Smooth muscle cell (in vitro differentiated cells): Measurements from ENCODE around the gene SGCA. TPM values are rescaled to one million over a fixed set of nuclear protein-coding genes. Genes with fewer than 3 reads are reported as not detected.
A peak's percentile ranks its signal among the peaks of the same experiment; 100 is the strongest.

ENCODE experiments used
- DNase-seq: peaks from one replicate; lab custom pipeline; 2025; ENCODE audit not compliant: unreplicated experiment; lab: John Stamatoyannopoulos, UW
- H2AFZ ChIP-seq: fragments of 200-600 bp; sonication (generic); 2 replicates; pipeline ENCODE4 v1.6.0; 2016; ENCODE audit warnings: antibody characterized with exemption, low read depth, mild to moderate bottlenecking
- H3F3A ChIP-seq: fragments of 200-600 bp; sonication (generic); 2 replicates; pipeline ENCODE4 v1.6.0; 2017; ENCODE audit warnings: antibody characterized with exemption, low read depth
- H3K27ac ChIP-seq: fragments of 200-600 bp; sonication (generic); 2 replicates; pipeline ENCODE4 v1.5.1; 2016; ENCODE audit warnings: low read depth, mild to moderate bottlenecking
- H3K27me3 ChIP-seq: fragments of 200-600 bp; sonication (generic); 2 replicates; pipeline ENCODE4 v1.6.1; 2016; ENCODE audit warnings: low read depth, mild to moderate bottlenecking
- H3K36me3 ChIP-seq: fragments of 200-600 bp; sonication (generic); 2 replicates; pipeline ENCODE4 v1.5.1; 2016; ENCODE audit warnings: low read depth
- H3K4me1 ChIP-seq: fragments of 200-600 bp; sonication (generic); 2 replicates; pipeline ENCODE4 v1.5.1; 2016; ENCODE audit warnings: low read depth
- H3K4me2 ChIP-seq: fragments of 200-600 bp; sonication (generic); 2 replicates; pipeline ENCODE4 v1.6.0; 2016; ENCODE audit warnings: mild to moderate bottlenecking
- H3K4me3 ChIP-seq: fragments of 200-600 bp; sonication (generic); 2 replicates; pipeline ENCODE4 v1.5.1; 2016; ENCODE audit warnings: mild to moderate bottlenecking
- H3K79me2 ChIP-seq: fragments of 200-600 bp; sonication (generic); 2 replicates; pipeline ENCODE4 v1.6.0; 2016; ENCODE audit warnings: low read depth, mild to moderate bottlenecking
- H3K9ac ChIP-seq: fragments of 200-600 bp; sonication (generic); 2 replicates; pipeline ENCODE4 v1.6.0; 2016; ENCODE audit warnings: low read depth
- H3K9me3 ChIP-seq: fragments of 200-600 bp; sonication (generic); replicated peaks from 2 replicates; pipeline ENCODE4 v1.5.1; 2016; ENCODE audit warnings: low read depth
- H4K20me1 ChIP-seq: fragments of 200-600 bp; sonication (generic); 2 replicates; pipeline ENCODE4 v1.6.0; 2016; ENCODE audit warnings: low read depth
- CTCF ChIP-seq: fragments of 200-600 bp; sonication (generic); IDR thresholded peaks from 2 replicates; pipeline ENCODE4 v1.5.1; 2017; ENCODE audit warnings: borderline replicate concordance, mild to moderate bottlenecking, antibody characterized with exemption; ENCODE audit not compliant: insufficient read depth, poor library complexity, severe bottlenecking
- WGBS: methylation state at CpG from one replicate; pipeline ENCODE4 v1.1.7; 2016; ENCODE audit warnings: low lambda C conversion rate; 5-methylcytosine and 5-hydroxymethylcytosine counted together
- polyA plus RNA-seq: library from polyadenylated mRNA; unstranded; fragments of >200 nt; fragmentation: Nextera tagmentation; extraction: Ambion mirVana; gene quantifications from 2 replicates; pipeline ENCODE4 v1.2.1, GENCODE V29; 2016
- total RNA-seq: library from RNA; depleted of rRNA; stranded (reverse); fragments of >200 nt; gene quantifications from 2 replicates; pipeline ENCODE4 v1.2.3, GENCODE V29; 2014

The SGCA gene
- total and polyA plus RNA-seq, 2 experiments from 2014 or later: 2.1 TPM; not detected in 1

- Histone ChIP-seq H3K79me2 (peaks cover 6% of the 10 kb centered on the region), H3K9ac (no peak overlapping the region), H3K4me2 (peak overlapping the region; percentile 27), H3F3A (peaks cover 12% of the 10 kb centered on the region), H3K9me3 (no peaks in the 10 kb centered on the region), H3K4me3 (no peak overlapping the region), H3K27ac (peak overlapping the region; percentile 50), H3K36me3 (no peaks in the 10 kb centered on the region), H4K20me1 (no peaks in the 10 kb centered on the region), H3K27me3 (no peaks in the 10 kb centered on the region), H2AFZ (no peak overlapping the region), H3K4me1 (peaks cover 8% of the 10 kb centered on the region)
- no peak for DNase-seq
- TF ChIP-seq CTCF: no peak
- 68% methylated on average over 8 of the region's 8 CpGs for WGBS
These were observed 10.5 kb upstream of the SGCA start for GRCh38 chr17:50155115-50155819.

DNA sequence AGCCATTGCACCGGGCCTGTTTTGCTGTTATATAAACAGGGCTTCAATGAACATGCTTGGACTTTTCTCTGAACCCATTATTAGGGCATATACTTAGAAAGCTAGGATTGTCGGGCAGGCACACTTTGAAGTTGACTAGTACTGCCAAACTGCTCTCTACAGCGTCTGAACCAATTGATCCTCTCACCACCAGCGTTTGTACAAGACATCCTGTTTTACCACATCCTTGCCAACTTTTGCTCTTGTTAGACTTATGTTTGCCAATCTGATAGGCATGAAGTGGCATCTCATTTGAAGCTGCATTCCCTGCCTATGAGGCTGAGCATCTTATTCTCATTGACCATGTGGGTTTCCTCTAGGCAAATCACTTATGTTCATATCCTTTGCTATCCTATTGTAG lies 7.9 kb upstream of the SGCA start:
- DNase-seq: no peak
- 77% methylated on average over 4 of the region's 4 CpGs for WGBS

DNA sequence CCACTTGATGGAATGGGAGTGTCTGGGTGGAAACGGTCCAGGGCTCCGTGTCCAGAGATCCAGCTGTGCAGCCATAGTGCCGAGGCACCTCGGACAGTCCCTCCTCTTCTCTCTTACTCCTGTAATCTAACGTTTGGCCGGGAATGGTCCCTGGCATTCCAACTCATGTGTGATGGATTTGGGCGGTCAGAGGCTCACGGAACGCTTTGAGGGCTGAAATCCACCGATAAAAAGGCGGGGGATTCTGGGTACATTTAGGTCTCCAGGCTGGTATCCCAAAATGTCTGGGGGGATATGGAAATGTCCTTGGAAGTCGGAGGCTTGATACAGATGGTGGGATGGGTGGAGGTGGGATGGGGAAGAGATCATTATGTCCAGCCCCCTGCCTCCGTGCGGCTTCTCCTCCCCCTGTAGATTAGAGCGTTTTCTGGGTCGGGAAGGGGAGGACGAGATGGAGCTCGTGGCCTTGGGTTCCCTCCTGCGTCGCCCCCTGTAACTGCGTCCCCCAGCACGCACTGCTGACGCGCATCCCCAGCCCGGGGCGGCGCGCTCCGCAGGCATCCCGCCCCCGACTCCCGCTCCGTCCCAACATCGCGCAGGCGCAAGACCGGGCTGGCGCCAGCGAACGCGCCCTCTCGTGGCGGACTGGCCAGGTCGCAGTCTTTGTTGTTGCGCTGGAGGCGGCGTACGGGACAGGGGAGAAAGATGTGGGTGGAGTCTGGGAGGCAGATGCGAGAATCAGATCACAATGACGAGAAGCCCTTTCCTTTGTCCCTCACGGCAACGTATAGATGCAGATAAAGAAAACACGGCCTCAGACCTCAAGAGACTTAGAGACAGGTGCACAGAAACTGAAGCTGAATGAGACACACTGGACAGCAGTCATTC lies 4.5 kb upstream of the SGCA start:
- peak; percentile 90 for TF ChIP-seq CTCF
- Histone ChIP-seq H4K20me1 (no peaks in the 10 kb centered on the region), H3F3A (no peaks in the 10 kb centered on the region), H3K4me1 (peaks cover 4% of the 10 kb centered on the region), H3K9ac (no peak overlapping the region), H3K79me2 (no peaks in the 10 kb centered on the region), H3K4me2 (peak overlapping the region; percentile 92), H3K4me3 (peak overlapping the region; percentile 60), H2AFZ (peak overlapping the region; percentile 79), H3K36me3 (no peaks in the 10 kb centered on the region), H3K27me3 (no peaks in the 10 kb centered on the region), H3K27ac (no peak overlapping the region), H3K9me3 (no peaks in the 10 kb centered on the region)
- 2% methylated on average over 52 of the region's 53 CpGs for WGBS
- peak; percentile 80 for DNase-seq

More for the DNA sequence above, 7.9 kb upstream of the SGCA start:
- peaks cover 7% of the 10 kb centered on the region for H3F3A ChIP-seq
- no peak overlapping the region for H3K4me2 ChIP-seq
- no peaks in the 10 kb centered on the region for H3K79me2 ChIP-seq
- TF ChIP-seq CTCF: no peak
- H3K27me3 ChIP-seq: no peaks in the 10 kb centered on the region
- no peak overlapping the region for H3K4me3 ChIP-seq
- H3K36me3 ChIP-seq: no peaks in the 10 kb centered on the region
- no peak overlapping the region for H2AFZ ChIP-seq
- no peak overlapping the region for H3K9ac ChIP-seq
- no peaks in the 10 kb centered on the region for H4K20me1 ChIP-seq
- no peaks in the 10 kb centered on the region for H3K9me3 ChIP-seq
- peaks cover 4% of the 10 kb centered on the region for H3K4me1 ChIP-seq
- no peak overlapping the region for H3K27ac ChIP-seq
